Medulla oblongata (tissue), 1 donor: Measurements from ENCODE around the gene DOK7.

Source experiments
- DNase-seq: peaks from one replicate; pipeline ENCODE4 v3.0.0-alpha.2; 2015; ENCODE audit errors: extremely low spot score

The DOK7 gene

DNA sequence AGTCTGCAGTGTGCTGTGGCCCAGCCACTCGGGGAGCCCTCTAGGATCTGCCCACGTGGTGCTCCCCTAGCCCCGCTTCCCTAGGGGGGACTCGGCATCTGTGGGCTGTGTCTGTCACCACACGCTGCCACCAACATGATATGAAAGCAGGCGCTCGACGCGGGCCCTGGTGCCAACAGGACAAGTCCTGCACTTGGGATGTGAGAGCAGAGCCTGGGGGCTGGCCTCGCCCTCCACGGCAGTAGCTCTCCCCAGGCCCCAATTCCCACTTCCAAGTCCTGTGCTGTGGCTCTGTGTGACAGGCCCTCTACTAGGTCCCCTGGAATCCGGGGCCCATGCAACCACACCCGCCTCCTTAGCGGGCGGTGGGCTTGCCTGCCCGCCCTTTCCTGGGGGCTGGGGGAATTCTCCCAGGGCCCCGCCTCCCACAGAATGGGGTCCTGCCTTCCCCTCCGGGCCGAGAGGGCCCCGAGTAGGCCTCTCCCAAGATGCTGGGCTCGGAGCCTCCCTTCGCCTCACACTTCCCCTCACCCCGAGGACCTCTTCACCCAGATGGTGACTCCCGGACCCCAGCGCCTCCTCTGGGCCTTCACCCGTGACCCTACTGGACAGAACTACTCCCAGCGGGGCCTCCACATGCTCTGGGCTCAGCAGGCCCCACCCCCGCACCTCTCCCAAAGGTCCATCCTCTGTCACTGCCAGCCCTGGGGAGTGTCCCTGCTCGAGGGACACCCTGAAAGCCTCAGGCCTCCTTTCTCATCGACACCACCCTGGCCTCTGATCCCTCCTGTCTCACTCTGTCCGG is 57.9 kb downstream of the DOK7 start:
- DNase-seq = no peak

DNA sequence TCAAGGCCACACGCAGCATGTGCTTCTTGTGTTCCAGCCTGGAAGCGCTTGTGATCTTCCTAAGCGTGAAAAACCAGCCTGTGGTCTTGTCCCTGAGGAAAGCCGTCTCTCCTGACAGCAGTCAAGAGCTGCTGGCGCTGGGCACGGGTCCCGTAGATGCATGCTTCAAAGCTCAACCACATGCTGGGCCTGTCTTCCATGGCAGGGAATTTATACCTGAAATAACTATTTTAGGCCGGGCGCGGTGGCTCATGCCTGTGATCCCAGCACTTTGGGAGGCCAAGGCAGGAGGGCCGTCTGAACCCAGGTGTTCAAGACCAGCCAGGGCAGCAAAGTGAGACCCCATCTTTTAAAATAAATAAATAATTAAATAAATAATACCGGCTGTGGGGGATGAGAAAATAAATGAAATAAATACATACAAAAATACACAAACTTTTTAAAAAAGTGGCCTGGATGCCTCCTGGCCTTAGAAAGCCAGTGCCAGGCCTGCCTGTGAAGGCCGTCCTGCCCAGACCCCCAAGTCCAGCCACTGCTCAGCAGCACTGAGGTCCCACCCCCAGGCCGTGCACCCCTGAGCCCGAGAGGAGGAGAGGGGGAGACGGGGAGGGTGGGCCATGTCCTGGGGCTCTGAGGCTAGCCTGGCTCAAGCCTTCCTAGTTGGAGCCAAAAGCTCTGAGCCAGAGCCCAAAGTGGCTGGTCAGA is 58.7 kb downstream of the DOK7 start:
- DNase-seq = no peak

DNA sequence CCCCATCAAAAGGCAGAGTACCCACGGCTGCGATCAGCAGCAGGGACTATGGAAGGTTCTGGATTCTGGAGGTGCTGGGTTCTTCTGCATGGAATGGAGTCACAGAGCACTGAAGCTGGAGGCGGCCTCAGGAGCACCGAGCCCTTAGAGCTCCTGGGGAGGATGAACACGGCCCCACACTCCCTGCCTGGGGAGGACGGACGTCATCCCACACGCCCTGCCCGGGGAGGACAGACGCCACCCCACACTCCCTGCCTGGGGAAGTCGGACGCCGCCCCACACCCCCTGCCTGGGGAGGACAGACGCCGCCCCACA is 59.2 kb downstream of the DOK7 start:
- no peak for DNase-seq

DNA sequence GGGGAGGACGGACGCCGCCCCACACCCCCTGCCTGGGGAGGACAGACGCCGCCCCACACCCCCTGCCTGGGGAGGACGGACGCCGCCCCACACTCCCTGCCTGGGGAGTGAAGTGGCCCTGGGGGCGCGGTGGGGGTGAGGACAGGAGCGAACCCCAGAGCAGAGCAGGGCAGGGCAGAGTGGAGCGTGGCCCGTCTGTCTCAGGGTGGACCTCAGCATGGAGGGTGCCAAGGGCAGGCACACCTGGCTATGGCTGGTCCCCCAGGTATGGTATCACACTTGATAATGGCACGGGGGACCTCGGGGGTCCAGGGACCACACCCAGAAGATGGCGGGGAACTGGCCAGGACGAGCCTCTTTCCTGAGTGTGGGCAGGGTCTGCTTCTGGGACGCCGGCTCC is 59.5 kb downstream of the DOK7 start:
- no peak for DNase-seq

DNA sequence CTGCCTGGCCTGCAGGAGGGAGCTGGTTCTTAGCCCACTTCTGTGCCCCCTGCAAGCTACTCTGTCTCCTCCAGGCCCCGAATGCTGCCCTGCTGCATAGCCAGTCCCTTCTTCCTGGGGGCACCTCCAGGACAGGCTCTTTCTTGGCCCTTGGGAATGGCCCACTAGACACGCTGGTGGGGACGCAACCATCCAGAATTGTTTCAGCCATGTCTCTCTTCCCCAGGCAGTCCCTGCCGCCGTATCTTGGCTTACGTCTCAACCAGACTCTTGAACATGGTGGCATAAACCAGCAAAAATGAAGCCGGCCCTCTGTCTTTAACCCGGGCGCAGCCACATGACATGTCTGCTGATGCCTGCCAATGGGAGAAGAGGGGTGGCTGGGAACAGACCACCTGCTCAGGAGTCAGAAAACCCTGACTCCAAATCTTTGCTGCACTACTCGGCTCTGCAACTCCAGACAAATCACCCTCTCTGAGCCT is 60.1 kb downstream of the DOK7 start:
- no peak for DNase-seq

DNA sequence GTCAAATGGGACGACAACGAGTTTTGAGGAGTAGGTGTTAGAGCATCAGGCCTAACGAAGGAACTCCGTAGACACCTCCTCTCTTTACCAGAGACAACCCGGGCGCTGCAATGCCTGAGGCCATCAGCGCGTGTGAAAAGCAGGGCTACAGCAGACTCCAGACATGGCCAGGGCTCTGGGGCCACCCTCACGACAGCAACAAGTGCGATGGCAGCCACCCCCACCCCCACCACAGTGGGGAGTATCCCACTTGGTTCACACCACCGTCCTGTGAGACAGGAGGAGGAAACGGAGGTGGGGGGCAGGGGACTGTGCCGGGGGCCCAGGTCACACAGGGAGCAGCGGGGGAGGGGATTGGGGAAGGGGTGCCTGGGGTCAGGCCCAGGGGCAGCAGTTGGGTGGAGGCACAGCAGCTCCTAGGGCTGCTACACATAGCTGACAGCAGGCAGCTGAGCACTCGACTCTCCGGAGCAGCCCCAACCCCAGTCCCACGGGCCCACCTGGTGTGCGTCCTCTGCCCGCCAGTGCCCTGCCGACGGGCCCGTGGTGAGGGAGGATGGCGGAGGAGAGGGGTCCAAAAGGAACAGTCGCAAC is 60.6 kb downstream of the DOK7 start:
- DNase-seq = no peak

DNA sequence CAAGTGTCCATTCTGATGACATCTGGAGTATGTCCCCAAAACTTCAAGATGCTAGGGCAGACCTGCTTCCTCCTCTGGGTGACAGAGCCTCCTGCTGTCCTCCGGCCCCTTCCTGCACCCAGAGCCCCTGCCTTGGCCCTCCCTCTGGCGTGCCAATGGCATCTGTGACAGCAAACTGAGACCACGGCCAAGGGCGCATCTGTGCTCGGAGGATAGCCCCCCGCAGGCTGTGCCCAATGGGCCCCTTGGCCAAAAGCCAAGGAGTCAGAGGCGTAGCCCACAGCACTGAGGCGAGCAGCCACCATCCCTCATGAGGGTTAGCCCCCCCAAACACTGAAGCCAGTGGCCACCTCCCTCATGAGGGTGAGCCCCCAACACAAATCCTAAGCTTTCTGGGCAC is 61.2 kb downstream of the DOK7 start:
- no peak for DNase-seq

DNA sequence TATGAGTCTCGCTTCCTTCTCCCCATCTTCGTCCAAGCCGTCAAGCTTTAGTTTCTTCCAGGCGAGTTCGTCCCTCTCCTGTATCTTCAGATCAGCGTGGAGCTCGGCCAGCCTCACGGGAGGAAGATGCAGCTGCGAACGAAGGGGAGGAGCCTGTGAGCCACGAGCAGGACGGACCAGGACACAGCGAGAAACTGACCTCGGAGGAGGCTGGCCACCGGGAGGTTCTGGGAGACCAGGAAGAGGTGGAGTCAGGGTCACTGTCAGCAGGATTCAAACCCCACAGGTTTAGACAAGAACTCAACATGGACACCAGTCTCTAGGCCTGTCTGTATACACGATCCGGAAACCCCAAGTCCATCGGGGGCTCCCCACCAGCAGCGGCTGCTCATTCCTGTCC is 61.8 kb downstream of the DOK7 start:
- DNase-seq = no peak

DNA sequence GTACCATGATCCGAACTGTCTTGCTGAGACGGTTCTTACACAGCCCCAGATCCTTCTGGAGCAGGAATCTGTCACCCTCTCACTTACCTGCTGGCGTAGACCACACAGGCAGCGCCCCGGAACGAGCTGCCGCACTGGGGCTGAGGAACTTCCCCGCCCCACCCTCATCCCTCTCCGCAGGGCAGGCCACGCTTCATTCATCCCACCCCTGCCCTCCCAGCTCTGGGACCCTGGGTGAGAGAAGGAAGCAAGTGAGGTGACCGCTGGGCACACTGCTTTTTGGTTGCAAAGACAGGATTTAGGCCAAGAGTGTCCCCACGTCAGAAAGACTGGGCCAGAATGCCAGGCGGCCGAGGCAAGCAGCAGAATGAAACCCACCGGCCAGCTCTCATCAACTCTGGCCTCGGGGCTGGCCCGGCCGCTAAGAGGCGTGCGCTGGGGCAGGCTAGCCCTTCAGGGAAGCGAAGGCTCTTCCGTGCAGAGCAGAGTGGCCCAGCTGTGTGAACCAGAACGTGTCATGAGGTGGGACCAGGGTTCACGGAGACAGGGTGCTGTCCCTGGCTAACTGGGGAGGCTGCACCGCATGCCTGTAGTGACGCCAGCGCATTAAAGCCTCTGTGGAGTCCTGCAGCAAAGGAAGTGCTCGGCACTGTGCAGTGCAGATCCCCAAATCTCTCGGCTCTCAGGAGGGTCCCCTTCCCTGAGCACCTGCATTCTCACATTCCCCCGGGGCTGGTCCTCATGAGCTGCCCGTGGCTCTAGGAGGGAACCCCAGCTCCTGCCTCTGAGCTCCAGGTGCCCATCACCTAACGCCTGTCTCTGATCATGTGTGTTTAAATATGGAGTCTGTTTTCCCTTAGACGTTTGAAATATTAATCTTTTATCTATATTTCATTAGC is 62.7 kb downstream of the DOK7 start:
- no peak for DNase-seq

DNA sequence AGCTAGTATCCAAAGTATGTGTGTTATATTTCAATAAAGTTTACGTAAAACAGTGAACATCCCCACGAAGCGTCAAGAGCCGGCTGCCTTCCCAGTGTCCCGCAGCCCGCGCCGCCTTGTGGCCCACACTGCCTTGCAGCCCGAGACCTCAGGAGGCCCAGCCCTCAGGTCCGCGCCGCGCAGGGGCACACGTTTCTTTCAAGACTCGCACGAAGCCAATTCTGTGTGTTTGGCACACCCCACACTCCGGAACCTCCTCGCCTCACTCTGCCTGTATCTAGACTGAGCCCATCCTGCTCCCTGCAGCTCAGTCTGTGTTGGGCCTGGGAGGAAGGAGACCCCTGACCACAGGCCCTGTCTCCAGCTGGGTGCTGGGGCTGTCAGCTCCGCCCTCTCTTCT is 63.4 kb downstream of the DOK7 start:
- DNase-seq = no peak

DNA sequence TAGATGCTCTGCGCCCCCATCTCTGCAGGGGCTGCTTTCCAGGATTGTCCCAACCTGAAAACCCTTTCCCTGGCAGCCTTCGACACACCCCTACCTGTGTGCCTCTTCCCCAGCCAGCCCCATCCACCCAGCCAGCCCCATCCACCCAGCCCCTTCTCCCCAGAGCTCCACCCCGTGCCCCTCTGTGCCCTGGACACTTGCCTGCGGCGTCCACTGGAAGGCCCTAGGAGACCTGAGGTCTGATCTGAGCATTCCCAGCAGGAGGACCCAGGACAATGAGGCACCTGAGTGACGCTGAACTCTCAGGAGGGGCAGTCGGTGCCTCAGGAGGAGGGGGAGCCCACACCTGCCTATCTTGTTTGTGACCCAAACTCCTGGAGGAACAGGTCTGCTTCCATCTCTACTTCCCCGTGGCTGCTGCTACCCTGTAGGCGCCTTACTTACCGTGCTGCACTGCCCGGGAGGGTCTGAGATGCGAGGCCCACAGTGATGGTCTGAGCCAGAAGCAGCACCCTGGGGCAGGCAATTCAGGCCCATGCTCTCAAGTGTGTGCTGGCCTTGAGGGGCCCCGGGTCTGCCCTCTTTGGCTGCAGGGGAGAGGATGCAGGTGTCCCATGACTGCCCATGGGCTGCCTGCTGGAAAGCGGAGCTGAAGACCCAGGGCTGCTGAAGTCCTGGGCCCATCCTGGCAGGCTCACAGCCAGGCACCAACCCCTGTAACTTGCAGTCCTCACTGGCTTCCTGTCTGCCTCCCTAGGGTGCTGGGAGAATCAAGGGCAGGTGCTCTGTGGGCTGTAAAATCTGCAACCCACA is 64.2 kb downstream of the DOK7 start:
- no peak for DNase-seq

DNA sequence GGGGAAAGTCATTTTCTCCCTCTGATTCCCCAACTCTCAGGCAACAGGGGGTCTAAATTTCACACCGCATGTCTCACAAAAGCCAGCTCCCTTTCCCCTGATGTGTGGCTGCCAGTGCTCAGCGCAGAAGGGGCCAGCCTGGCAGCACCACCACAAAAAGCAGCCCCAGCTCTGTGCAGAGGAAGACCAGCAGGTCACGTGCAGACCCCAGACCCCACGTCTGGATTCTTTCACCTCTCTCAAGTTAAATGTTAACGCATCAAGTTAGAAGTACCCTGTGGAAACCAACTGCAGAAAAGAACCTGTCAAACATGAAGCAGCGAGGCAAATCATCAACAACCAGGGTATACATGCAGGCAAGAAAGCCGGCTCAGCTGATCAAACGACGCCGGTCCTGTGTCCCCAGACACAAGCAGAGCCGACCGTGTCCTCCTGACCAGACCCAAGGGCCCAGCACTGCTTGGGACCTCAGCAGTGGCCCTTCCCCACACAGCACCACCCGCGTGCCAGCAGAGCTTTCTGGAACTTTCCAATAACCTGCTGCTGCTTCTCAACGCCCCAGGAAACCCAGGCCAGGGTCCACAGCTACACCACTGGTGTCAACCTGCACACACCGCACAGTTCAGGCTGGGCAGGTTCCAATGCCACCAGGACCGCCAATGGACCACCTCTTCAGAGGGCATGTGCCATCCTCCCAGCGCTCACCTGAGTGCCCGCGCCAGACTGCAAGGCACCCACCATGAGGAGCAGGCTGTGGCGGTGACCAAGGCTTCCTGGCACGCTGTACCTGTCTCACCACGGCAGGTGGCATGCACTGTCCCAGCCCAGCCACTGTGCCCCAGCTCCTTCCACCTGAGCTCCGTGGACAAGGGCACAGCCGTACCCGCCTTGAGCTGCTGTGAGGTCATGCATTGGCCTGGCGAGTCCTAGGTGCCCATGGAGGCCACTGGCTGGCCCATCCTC is 65.1 kb downstream of the DOK7 start:
- DNase-seq = no peak

DNA sequence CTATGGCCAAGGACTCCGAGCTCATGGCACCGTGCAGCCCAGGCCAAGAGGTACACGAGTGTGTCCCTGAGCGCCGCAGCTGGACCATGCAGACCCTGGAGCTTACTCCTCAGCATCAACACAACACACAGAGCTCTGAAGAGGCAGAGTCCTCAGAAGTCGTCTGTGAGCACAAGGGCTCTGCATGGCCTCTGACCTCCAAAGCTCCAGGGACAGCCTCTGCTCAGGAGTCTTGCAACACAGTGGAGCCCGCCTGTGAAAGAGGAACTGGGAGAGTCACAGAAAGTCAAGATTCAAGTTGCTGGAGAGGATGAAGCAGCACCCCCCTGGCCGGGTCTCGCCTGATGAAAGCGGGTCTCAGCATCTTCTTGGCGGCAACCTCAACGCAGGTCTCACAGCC is 66.3 kb downstream of the DOK7 start:
- DNase-seq = peak; percentile 73

DNA sequence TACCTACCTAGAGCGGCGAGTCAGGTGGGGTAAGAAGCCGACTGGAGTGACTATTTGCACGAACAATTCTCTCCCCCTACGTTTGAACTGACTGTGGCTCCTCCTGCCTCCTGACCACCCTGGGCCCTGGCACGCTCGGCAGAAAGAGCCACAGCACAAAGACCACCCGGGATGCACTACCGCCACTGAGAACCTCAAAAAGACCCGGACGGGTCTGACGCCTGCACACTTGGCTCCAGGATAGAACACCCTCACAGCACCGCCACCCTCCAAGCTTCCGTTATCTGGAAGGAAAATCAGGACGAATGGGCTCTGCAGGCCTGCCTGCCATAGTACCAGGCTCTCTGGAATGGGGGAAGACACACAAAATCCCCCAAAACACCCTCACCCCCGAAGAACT is 66.9 kb downstream of the DOK7 start:
- no peak for DNase-seq

DNA sequence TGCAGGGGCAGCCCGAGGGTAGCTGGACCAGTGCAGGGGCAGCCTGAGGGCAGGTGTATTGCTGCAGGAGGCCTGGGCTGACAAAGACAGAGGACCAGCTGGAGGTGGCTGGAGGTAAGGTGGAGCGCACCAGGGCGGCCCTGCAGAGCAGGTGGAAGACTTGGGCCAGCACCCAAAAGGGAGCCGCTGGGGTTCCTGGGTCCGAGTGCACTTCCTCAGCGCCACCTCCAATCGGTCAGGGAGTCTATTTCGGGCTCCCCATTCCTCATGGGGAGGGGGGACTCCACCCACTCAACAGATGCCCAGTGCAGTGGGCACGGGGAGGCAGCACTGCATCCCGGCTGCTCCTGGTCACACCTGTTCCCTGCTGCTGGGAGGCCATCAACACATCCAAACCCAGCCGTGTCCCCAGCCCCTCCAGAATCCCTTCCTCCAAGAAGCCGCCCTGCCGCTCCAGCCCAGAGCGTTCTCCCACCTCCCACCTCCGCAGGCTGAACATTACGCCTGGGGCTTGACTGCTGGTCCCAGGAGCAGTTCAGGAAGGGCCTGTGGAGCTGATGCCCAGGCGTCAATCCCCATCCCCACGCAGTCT is 67.7 kb downstream of the DOK7 start:
- no peak for DNase-seq

DNA sequence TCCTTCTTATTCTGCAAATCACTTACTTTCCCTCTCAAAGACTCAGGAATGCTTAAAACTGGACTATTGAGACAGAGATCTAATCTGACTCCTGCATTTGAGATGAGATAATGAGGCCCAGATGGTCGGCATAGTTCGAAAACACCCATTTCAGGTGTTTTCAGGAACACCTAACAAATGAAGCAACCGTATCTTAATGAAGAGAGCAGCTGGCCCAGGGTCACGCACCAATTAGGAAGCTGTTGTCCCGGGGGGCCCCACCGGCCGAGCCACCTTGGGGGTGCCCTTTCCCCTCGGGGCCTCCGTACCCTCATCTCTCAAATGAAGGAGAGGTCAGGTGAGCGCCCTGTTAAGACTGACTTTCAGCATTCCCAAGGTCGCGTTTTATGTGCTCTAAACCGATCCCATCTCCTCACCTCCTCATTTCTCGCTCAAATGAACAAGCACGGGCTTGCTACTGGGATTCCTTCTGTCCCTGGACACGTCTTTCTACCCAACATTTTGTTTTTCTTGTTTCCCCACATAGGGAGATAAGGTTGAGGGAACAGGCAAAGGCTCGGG is 68.3 kb downstream of the DOK7 start:
- no peak for DNase-seq

DNA sequence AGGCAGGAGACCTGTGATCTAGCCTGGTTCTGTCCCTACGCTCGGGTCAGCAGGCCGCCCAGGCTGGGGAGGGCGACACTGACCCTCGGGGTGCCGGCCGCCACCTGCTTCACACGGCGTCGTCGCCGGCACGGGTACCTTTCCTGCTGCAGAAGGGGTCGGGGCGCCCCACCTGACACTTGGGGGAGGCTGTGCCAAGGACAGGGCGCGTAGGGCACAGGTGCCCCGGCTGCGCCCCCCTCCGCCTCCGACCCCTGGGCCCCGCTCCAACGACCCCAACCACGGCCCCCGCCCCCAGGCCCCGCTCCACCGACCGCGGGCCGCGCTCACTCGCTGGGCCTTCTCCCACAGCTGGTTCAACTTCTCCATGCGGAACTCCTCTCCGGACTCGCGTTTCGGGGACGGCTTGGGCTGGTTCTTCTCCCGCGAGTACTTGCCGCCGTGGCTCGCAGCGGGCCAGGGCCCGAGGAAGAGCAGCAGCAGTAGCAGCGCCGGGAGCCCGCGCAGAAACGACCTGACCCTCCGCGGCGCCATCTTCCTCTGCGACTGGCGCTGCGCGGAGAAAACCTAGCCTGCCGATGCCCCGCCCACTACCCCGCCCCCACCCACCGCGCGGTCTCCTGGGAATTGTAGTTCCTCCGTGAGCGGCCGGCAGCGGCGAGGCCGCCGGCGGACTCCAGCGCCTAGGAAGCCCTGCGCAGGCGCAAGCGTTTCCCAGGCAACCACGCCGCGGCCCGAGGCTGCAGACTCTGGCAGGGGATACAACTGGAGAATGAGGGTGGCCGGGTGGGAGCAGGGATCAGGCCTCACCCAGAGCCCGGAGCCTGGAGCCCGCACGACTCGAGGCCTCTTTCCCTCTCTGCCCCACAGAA is 69.0 kb downstream of the DOK7 start, which contains the start of gene LRPAP1:
LRPAP1 (minus strand) TSS at position 544 of the 872 bp plus-strand sequence; CDS start at position 534, 10 bp downstream.
- DNase-seq = peak; percentile 96
